CD4-positive, alpha-beta memory T cell (primary cell): ENCODE data around the gene GIMAP5. TPM values are rescaled to one million over a fixed set of nuclear protein-coding genes. Genes with fewer than 3 reads are reported as not detected.
A peak's percentile ranks its signal among the peaks of the same experiment; 100 is the strongest.

Source experiments
- CTCF ChIA-PET: fragments of 350-600 bp; sonication (Branson Sonifier 250); formaldehyde crosslinking; loops from one replicate; lab custom pipeline; 2021; ENCODE audit warnings: inconsistent platforms; ENCODE audit not compliant: partially characterized antibody; lab: Charles Lee
- POLR2A ChIA-PET: fragments of 350-600 bp; sonication (Branson Sonifier 250); formaldehyde crosslinking; loops from one replicate; lab custom pipeline; 2021; ENCODE audit not compliant: partially characterized antibody; lab: Charles Lee
- DNase-seq, 5 donors: peaks; one replicate each; pipeline versions ENCODE4 v3.0.0 to v3.0.0-alpha.2; 2020 to 2022; ENCODE audit warnings: mixed read lengths in 1 of 5
- H3K27ac ChIP-seq: one replicate; pipeline ENCODE4 v1.7.0; 2013; ENCODE audit warnings: low read depth, low read length
- H3K27me3 ChIP-seq: 2 replicates; pipeline ENCODE4 v1.7.0; 2013; ENCODE audit warnings: mild to moderate bottlenecking, low read length, moderate library complexity; ENCODE audit not compliant: insufficient read depth
- H3K36me3 ChIP-seq: 2 replicates; pipeline ENCODE4 v1.7.0; 2013; ENCODE audit warnings: mild to moderate bottlenecking, low read length, moderate library complexity; ENCODE audit not compliant: insufficient read depth
- H3K4me1 ChIP-seq: 2 replicates; pipeline ENCODE4 v1.7.0; 2013; ENCODE audit warnings: mild to moderate bottlenecking, low read length, moderate library complexity; ENCODE audit not compliant: insufficient read depth
- H3K4me3 ChIP-seq, 2 donors: one replicate each; pipeline ENCODE4 v1.7.0; 2013; ENCODE audit warnings: low read length in 2 of 2, mild to moderate bottlenecking in 1 of 2
- H3K9me3 ChIP-seq, 2 donors: one replicate each; pipeline ENCODE4 v1.7.0; 2013; ENCODE audit warnings: low read length in 2 of 2, control low read depth in 1 of 2; ENCODE audit not compliant: control insufficient read depth in 1 of 2
- H3K27ac Mint-ChIP-seq, 7 donors: one replicate each; pipeline ENCODE4 v1.8.0; 2020 to 2021; ENCODE audit warnings: mixed read lengths in 7 of 7, mild to moderate bottlenecking in 6 of 7, inconsistent platforms in 3 of 7, moderate library complexity in 3 of 7
- H3K27me3 Mint-ChIP-seq, 2 donors: one replicate each; pipeline ENCODE4 v1.8.0; 2020 to 2021; ENCODE audit warnings: mixed read lengths in 2 of 2
- H3K36me3 Mint-ChIP-seq, 2 donors: one replicate each; pipeline ENCODE4 v1.8.0; 2020 to 2021; ENCODE audit warnings: mixed read lengths in 2 of 2, inconsistent platforms in 1 of 2, mild to moderate bottlenecking in 1 of 2
- H3K4me1 Mint-ChIP-seq, 4 donors: one replicate each; pipeline ENCODE4 v1.8.0; 2020 to 2021; ENCODE audit warnings: mixed read lengths in 4 of 4, mild to moderate bottlenecking in 1 of 4
- H3K4me3 Mint-ChIP-seq, 8 donors: one replicate each; pipeline ENCODE4 v1.8.0; 2020 to 2021; ENCODE audit warnings: mixed read lengths in 8 of 8, mild to moderate bottlenecking in 7 of 8, moderate library complexity in 6 of 8, inconsistent platforms in 3 of 8
- H3K9me3 Mint-ChIP-seq, 8 donors: one replicate each; pipeline ENCODE4 v1.8.0; 2020 to 2021; ENCODE audit warnings: mixed read lengths in 8 of 8, mild to moderate bottlenecking in 5 of 8, inconsistent platforms in 3 of 8, moderate library complexity in 1 of 8
- intact Hi-C: fragments of 100-400 bp; cut with micrococcal nuclease; formaldehyde crosslinking; loops from one replicate; pipeline ENCODE4 v1.15.1; 2023
- polyA plus RNA-seq, 2 donors: library from polyadenylated mRNA; unstranded; fragments of 300-500 nt; fragmentation: Illumina TruSeq; gene quantifications; one replicate each; pipeline ENCODE4 v1.2.3, GENCODE V29; 2021
- total RNA-seq, 2 experiments: library from RNA; stranded (reverse); gene quantifications; one replicate each; pipeline ENCODE4 v1.2.3, GENCODE V29; 2021

Gene GIMAP5
- total and polyA plus RNA-seq, 4 experiments from 2014 or later: 296 to 679 (median 356) TPM

- peaks cover 0 to 79% (median 51%) of the 10 kb centered on the region in 8 donors for H3K9me3 Mint-ChIP-seq
- H3K27me3 Mint-ChIP-seq: no peaks in the 10 kb centered on the region
- no peak overlapping the region for H3K27ac ChIP-seq
- peaks cover 57% of the 10 kb centered on the region for H3K4me1 ChIP-seq
- intact Hi-C loops: no loop called here
- ChIA-PET CTCF (interaction anchor here (1.0 to 1.9 kb wide), 2 partner anchors 16 to 90 kb away, joined by 4 to 7 read pairs; partner anchors contain the start of gene GIMAP6), POLR2A (interaction anchor here (0.8 to 26.3 kb wide), 12 partner anchors 13 to 270 kb away, joined by 3 to 593 read pairs (median 12); partner anchors contain the start of genes GIMAP2, GIMAP5, GIMAP6 and GIMAP7)
- H3K27me3 ChIP-seq: no peaks in the 10 kb centered on the region
- H3K27ac Mint-ChIP-seq: peak overlapping the region in 5 of 7 donors; percentile 32 to 75 (median 42)
- H3K9me3 ChIP-seq: peaks cover 0 to 6% of the 10 kb centered on the region in 2 donors
- H3K4me3 ChIP-seq: no peak overlapping the region
- H3K4me3 Mint-ChIP-seq: peak overlapping the region; percentile 17 to 72 (median 66)
- peaks cover 55% of the 10 kb centered on the region for H3K36me3 ChIP-seq
- H3K4me1 Mint-ChIP-seq: peaks cover 45 to 76% (median 57%) of the 10 kb centered on the region in 4 donors
- peak in 1 of 5 donors; percentile 17 for DNase-seq
- peaks cover 86 to 87% of the 10 kb centered on the region in 2 donors for H3K36me3 Mint-ChIP-seq
Measured at GRCh38 chr7:150721970-150722373, 15.2 kb upstream of the GIMAP5 start.

DNA sequence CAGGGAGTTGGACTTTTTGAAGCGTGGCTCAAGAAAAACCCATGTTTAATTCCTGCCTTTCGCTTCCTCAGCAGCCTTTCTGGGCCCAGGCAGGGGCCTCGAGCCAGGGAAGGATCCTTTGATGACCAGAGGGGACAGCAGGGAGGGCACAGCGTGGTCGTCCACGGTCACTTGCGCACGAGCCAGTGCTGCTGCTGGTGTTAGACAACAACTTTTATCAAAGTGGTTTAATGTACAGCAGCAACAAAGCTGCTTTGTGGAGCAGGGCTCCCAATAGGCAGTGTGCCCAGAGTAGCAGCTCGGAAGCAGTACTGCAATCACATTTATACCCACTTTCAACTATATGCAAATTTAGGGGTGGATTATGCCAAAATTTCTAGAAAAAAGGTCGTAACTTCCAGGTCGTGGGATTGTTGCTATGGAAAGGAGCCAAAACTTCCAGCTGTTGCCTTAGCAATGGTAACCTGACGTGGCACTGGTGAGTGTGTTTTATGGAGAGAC lies 14.7 kb upstream of the GIMAP5 start:
- no peaks in the 10 kb centered on the region for H3K27me3 ChIP-seq
- Mint-ChIP-seq H3K36me3 (peaks cover 87 to 88% of the 10 kb centered on the region in 2 donors), H3K9me3 (peaks cover 0 to 84% (median 56%) of the 10 kb centered on the region in 8 donors), H3K4me1 (peaks cover 45 to 81% (median 57%) of the 10 kb centered on the region in 4 donors), H3K4me3 (peak overlapping the region; percentile 57 to 72 (median 66)), H3K27ac (peak overlapping the region in 4 of 7 donors; percentile 38 to 80 (median 74)), H3K27me3 (no peaks in the 10 kb centered on the region)
- H3K4me3 ChIP-seq: peak overlapping the region in 1 of 2 donors; percentile 6
- DNase-seq: peak in 1 of 5 donors; percentile 9
- CTCF ChIA-PET: interaction anchor here (1.0 to 2.5 kb wide), 6 partner anchors 15 to 274 kb away, joined by 3 to 7 read pairs (median 4); partner anchors contain the start of genes GIMAP4 and GIMAP6
- no peak overlapping the region for H3K27ac ChIP-seq
- peaks cover 55% of the 10 kb centered on the region for H3K36me3 ChIP-seq
- H3K9me3 ChIP-seq: peaks cover 0 to 10% of the 10 kb centered on the region in 2 donors
- peaks cover 57% of the 10 kb centered on the region for H3K4me1 ChIP-seq
- intact Hi-C loops: no loop called here
- POLR2A ChIA-PET: interaction anchor here (1.0 to 26.3 kb wide), 11 partner anchors 12 to 271 kb away, joined by 3 to 593 read pairs (median 13); partner anchors contain the start of genes GIMAP5, GIMAP6, GIMAP7 and GIMAP8

DNA sequence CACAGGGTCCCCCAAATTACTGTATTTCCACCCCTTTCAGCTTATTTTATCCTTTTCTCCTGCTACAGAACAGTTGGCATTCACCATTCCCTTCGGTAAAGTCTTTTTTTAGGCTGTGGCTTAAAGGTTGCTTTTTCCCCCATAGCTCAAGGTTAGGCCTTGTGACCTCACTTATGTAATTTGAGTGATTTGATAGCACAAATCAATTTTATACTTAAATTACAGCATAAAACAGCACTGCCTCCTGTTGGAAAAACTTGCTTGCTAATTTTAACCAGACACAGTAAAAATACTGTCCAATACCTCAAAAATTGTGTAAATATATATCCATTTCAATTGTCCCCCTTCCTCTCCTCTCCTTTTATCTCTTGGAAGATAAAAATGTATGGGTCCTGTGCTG lies 13.8 kb upstream of the GIMAP5 start:
- peaks cover 51% of the 10 kb centered on the region for H3K4me1 ChIP-seq
- Mint-ChIP-seq H3K27me3 (no peaks in the 10 kb centered on the region), H3K9me3 (peaks cover 2 to 87% (median 66%) of the 10 kb centered on the region in 8 donors), H3K27ac (peak overlapping the region in 5 of 7 donors; percentile 60 to 65 (median 63)), H3K36me3 (peaks cover 87 to 89% of the 10 kb centered on the region in 2 donors), H3K4me3 (peak overlapping the region in 5 of 8 donors; percentile 32 to 64 (median 57)), H3K4me1 (peaks cover 41 to 77% (median 54%) of the 10 kb centered on the region in 4 donors)
- ChIA-PET CTCF (interaction anchor here (1.0 to 2.5 kb wide), 7 partner anchors 14 to 275 kb away, joined by 3 to 7 read pairs (median 3); partner anchors contain the start of genes GIMAP4 and GIMAP6), POLR2A (interaction anchor here (1.2 to 26.3 kb wide), 10 partner anchors 11 to 272 kb away, joined by 3 to 593 read pairs (median 88); partner anchors contain the start of genes GIMAP5, GIMAP6, GIMAP7 and GIMAP8)
- intact Hi-C loops: no loop called here
- H3K36me3 ChIP-seq: peaks cover 54% of the 10 kb centered on the region
- no peak for DNase-seq
- no peaks in the 10 kb centered on the region for H3K27me3 ChIP-seq
- peaks cover 0 to 11% of the 10 kb centered on the region in 2 donors for H3K9me3 ChIP-seq
- H3K27ac ChIP-seq: no peak overlapping the region
- no peak overlapping the region for H3K4me3 ChIP-seq

- H3K4me1 ChIP-seq: peaks cover 43% of the 10 kb centered on the region
- H3K27me3 Mint-ChIP-seq: no peaks in the 10 kb centered on the region
- peak overlapping the region in 2 of 8 donors; percentile 31 to 51 for H3K4me3 Mint-ChIP-seq
- H3K27me3 ChIP-seq: no peaks in the 10 kb centered on the region
- H3K4me1 Mint-ChIP-seq: peaks cover 43 to 71% (median 53%) of the 10 kb centered on the region in 4 donors
- H3K36me3 Mint-ChIP-seq: peaks cover 56 to 57% of the 10 kb centered on the region in 2 donors
- ChIA-PET CTCF (interaction anchor here (1.5 kb wide), 1 partner anchor 278 kb away, joined by 5 read pairs; no protein-coding TSS in a partner anchor), POLR2A (interaction anchor here (1.0 to 26.3 kb wide), 6 partner anchors 7 to 278 kb away, joined by 3 to 593 read pairs (median 23); partner anchors contain the start of genes GIMAP1 and GIMAP5)
- peaks cover 0 to 11% of the 10 kb centered on the region in 2 donors for H3K9me3 ChIP-seq
- intact Hi-C loops: no loop called here
- no peak overlapping the region for H3K27ac ChIP-seq
- peaks cover 2 to 68% (median 60%) of the 10 kb centered on the region in 8 donors for H3K9me3 Mint-ChIP-seq
- no peak overlapping the region for H3K4me3 ChIP-seq
- peak overlapping the region in 4 of 7 donors; percentile 32 to 77 (median 62) for H3K27ac Mint-ChIP-seq
- DNase-seq: no peak
- H3K36me3 ChIP-seq: peaks cover 17% of the 10 kb centered on the region
Measured at GRCh38 chr7:150727381-150727780, 9.8 kb upstream of the GIMAP5 start.

DNA sequence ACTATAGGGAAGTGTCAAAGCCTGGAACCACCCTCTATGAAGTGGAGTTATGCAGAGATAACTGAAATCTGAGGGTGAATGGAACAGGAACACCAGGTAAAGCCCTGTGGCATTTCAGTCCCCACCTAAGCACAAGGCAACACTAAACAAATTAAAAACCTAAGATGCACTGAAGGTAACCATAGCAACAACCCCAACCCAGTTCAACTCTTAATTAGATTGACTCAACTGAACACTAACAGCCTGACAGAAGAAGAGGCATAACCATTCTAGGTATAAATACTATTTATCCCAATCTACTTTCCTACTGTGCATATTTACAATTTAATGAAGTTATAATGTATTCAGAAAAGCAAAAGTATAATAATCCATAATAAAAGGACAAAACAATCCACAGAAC lies 9.2 kb upstream of the GIMAP5 start:
- Histone ChIP-seq H3K36me3 (peaks cover 10% of the 10 kb centered on the region), H3K4me1 (peaks cover 43% of the 10 kb centered on the region), H3K4me3 (no peak overlapping the region), H3K27ac (no peak overlapping the region), H3K9me3 (peaks cover 0 to 11% of the 10 kb centered on the region in 2 donors), H3K27me3 (no peaks in the 10 kb centered on the region)
- DNase-seq: no peak
- intact Hi-C loops: no loop called here
- Mint-ChIP-seq H3K36me3 (peaks cover 49 to 50% of the 10 kb centered on the region in 2 donors), H3K27me3 (no peaks in the 10 kb centered on the region), H3K27ac (peak overlapping the region in 3 of 7 donors; percentile 32 to 77 (median 65)), H3K9me3 (peaks cover 2 to 62% (median 56%) of the 10 kb centered on the region in 8 donors), H3K4me1 (peaks cover 45 to 71% (median 55%) of the 10 kb centered on the region in 4 donors), H3K4me3 (peak overlapping the region in 3 of 8 donors; percentile 18 to 63 (median 51))
- ChIA-PET POLR2A (interaction anchor here (0.7 to 26.3 kb wide), 6 partner anchors 7 to 279 kb away, joined by 5 to 593 read pairs (median 36); partner anchors contain the start of genes GIMAP1, GIMAP5 and GIMAP6), CTCF (interaction anchor here (1.5 kb wide), 1 partner anchor 279 kb away, joined by 5 read pairs; no protein-coding TSS in a partner anchor)

DNA sequence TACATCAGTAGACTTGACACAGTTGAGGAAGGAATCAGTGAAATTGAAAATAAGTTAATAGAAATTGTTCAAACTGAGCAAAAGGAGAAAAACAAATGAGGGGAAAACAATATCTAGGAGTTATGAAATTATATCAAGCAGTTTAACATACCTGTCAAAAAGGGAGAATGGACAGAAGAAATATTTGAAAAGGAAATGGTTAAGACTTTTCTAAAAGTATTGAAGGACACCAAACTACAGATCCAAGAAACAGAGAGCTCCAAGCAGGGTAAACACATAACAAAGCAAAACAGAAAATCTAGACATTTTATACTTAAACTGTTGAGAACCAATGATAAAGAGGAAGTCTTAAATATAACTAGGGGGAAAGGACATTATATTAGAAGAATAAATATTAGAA lies 8.6 kb upstream of the GIMAP5 start:
- Histone ChIP-seq H3K27me3 (no peaks in the 10 kb centered on the region), H3K9me3 (peaks cover 0 to 11% of the 10 kb centered on the region in 2 donors), H3K27ac (no peak overlapping the region), H3K4me1 (peaks cover 43% of the 10 kb centered on the region), H3K4me3 (no peak overlapping the region), H3K36me3 (peaks cover 4% of the 10 kb centered on the region)
- CTCF ChIA-PET: interaction anchor here (2.2 kb wide), 1 partner anchor 11 kb away, joined by 13 read pairs; the partner anchor contains the start of gene GIMAP1
- Mint-ChIP-seq H3K4me3 (peak overlapping the region in 3 of 8 donors; percentile 5 to 18 (median 16)), H3K36me3 (peaks cover 43 to 44% of the 10 kb centered on the region in 2 donors), H3K4me1 (peaks cover 49 to 71% (median 55%) of the 10 kb centered on the region in 4 donors), H3K27ac (peak overlapping the region in 5 of 7 donors; percentile 29 to 48 (median 32)), H3K9me3 (peaks cover 2 to 56% (median 51%) of the 10 kb centered on the region in 8 donors), H3K27me3 (no peaks in the 10 kb centered on the region)
- POLR2A ChIA-PET: interaction anchor here (0.7 to 26.3 kb wide), 8 partner anchors 9 to 277 kb away, joined by 3 to 593 read pairs (median 14); partner anchors contain the start of genes GIMAP1, GIMAP4 and GIMAP6
- intact Hi-C loops: no loop called here
- DNase-seq: no peak
